Osteoblast (primary cell): ENCODE data around the gene AHSP. TPM values are rescaled to one million over a fixed set of nuclear protein-coding genes. Genes with fewer than 3 reads are reported as not detected.
A peak's percentile ranks its signal among the peaks of the same experiment; 100 is the strongest.
"Not testable (repeated sequence)": the region's sequence is repeated elsewhere in the genome, so short reads cannot be mapped to it uniquely, and the experiment has no call there.

Source experiments
- DNase-seq: peaks from one replicate; pipeline ENCODE4 v3.0.0; 2011; ENCODE audit warnings: low spot score, mixed read lengths; ENCODE audit not compliant: insufficient read length; ENCODE audit errors: missing footprints
- H2AFZ ChIP-seq: 2 replicates; pipeline ENCODE4 v1.6.0; 2011; ENCODE audit warnings: mild to moderate bottlenecking, low read length
- H3K27ac ChIP-seq: 2 replicates; pipeline ENCODE4 v1.5.1; 2011; ENCODE audit warnings: mild to moderate bottlenecking, low read depth, low read length, moderate library complexity
- H3K27me3 ChIP-seq: 2 replicates; pipeline ENCODE4 v1.6.0; 2012; ENCODE audit warnings: mild to moderate bottlenecking, control low read depth, inconsistent platforms, low read length, moderate library complexity; ENCODE audit not compliant: insufficient read depth
- H3K36me3 ChIP-seq: 2 replicates; pipeline ENCODE4 v1.5.1; 2011; ENCODE audit warnings: mild to moderate bottlenecking, low read length, control low read depth, moderate library complexity; ENCODE audit not compliant: insufficient read depth
- H3K4me1 ChIP-seq: 2 replicates; pipeline ENCODE4 v1.5.1; 2011; ENCODE audit warnings: mild to moderate bottlenecking, low read length, control low read depth, moderate library complexity; ENCODE audit not compliant: insufficient read depth
- H3K4me2 ChIP-seq: 2 replicates; pipeline ENCODE4 v1.6.0; 2011; ENCODE audit warnings: mild to moderate bottlenecking, low read length; ENCODE audit not compliant: insufficient read depth
- H3K4me3 ChIP-seq: fragments of 200-600 bp; sonication (generic); 3 replicates; pipeline ENCODE4 v1.5.1; 2012; ENCODE audit warnings: mild to moderate bottlenecking, low read length, inconsistent platforms; ENCODE audit not compliant: insufficient read depth
- H3K79me2 ChIP-seq: 2 replicates; pipeline ENCODE4 v1.6.0; 2012; ENCODE audit warnings: mild to moderate bottlenecking, low read length, control low read depth, inconsistent platforms; ENCODE audit not compliant: insufficient read depth
- H3K9me3 ChIP-seq: 2 replicates; pipeline ENCODE4 v1.5.1; 2011; ENCODE audit warnings: low read depth, low read length, control low read depth
- H4K20me1 ChIP-seq: 2 replicates; pipeline ENCODE4 v1.6.0; 2012; ENCODE audit warnings: mild to moderate bottlenecking, low read length, control low read depth; ENCODE audit not compliant: insufficient read depth
- total RNA-seq: library from RNA; depleted of rRNA; stranded (reverse); fragments of >200 nt; gene quantifications from 2 replicates; pipeline ENCODE4 v1.2.3, GENCODE V29; 2012
- TF ChIP-seq, protein P1 (sequence below): IDR thresholded peaks from 2 replicates; pipeline ENCODE4 v1.5.1; 2011; ENCODE audit warnings: mild to moderate bottlenecking, low read depth, low read length, moderate library complexity; ENCODE audit errors: extremely low read depth

AHSP gene
- total RNA-seq, 1 donor = not detected

DNA sequence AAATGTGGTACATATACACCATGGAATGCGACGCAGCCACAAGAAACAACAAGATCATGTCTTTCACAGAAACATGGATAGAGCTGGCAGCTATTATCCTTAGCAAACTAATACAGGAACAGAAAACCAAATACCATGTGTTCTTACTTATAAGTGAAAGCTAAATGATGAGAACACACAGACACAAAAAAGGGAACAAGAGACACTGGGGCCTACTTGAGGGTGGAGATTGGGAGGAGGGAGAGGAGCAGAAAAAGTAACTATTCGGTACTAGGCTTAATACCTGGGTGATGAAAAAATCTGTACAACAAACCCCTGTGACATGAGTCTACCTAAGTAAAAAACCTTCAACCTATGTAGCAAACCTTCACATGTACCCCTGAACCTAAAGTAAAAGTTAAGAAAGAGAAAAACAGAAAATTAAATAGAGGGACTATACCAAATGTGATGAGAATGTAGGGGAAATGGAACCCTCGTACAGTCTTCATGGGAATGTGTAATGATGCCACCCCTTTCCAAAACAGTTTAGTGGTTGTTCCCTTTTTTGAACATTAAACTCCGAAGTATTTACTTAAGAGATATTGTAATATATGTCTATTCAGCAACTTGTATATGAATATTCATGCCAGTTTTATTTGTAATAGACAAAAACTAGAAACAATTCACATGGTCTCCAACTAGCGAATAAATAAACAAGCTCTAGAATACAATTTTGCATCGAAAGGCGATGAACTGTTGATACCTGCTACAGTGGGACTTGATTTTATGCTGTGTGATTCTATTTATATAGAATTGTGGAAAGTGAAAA is 33.9 kb downstream of the AHSP start:
- TF ChIP-seq, protein P1, sequence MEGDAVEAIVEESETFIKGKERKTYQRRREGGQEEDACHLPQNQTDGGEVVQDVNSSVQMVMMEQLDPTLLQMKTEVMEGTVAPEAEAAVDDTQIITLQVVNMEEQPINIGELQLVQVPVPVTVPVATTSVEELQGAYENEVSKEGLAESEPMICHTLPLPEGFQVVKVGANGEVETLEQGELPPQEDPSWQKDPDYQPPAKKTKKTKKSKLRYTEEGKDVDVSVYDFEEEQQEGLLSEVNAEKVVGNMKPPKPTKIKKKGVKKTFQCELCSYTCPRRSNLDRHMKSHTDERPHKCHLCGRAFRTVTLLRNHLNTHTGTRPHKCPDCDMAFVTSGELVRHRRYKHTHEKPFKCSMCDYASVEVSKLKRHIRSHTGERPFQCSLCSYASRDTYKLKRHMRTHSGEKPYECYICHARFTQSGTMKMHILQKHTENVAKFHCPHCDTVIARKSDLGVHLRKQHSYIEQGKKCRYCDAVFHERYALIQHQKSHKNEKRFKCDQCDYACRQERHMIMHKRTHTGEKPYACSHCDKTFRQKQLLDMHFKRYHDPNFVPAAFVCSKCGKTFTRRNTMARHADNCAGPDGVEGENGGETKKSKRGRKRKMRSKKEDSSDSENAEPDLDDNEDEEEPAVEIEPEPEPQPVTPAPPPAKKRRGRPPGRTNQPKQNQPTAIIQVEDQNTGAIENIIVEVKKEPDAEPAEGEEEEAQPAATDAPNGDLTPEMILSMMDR = no peak
- no peak for DNase-seq
- no peaks in the 10 kb centered on the region for H3K79me2 ChIP-seq
- no peaks in the 10 kb centered on the region for H3K9me3 ChIP-seq
- no peaks in the 10 kb centered on the region for H3K4me1 ChIP-seq
- H3K36me3 ChIP-seq = no peaks in the 10 kb centered on the region
- H3K4me3 ChIP-seq = no peak overlapping the region
- no peaks in the 10 kb centered on the region for H3K27me3 ChIP-seq
- no peak overlapping the region for H3K4me2 ChIP-seq
- H4K20me1 ChIP-seq = no peaks in the 10 kb centered on the region
- H2AFZ ChIP-seq = no peak overlapping the region
- H3K27ac ChIP-seq = no peak overlapping the region

- Histone ChIP-seq H3K4me2 (peak overlapping the region; percentile 53), H2AFZ (peak overlapping the region; percentile 41)
- DNase-seq = no peak
Measured at GRCh38 chr16:31568577-31569359, 41.1 kb downstream of the AHSP start.

GRCh38 chr16:31569360-31569717 is 41.6 kb downstream of the AHSP start:
- no peaks in the 10 kb centered on the region for H3K4me1 ChIP-seq
- no peaks in the 10 kb centered on the region for H3K79me2 ChIP-seq
- H4K20me1 ChIP-seq = no peaks in the 10 kb centered on the region
- H3K4me2 ChIP-seq = no peak overlapping the region
- no peak overlapping the region for H3K27ac ChIP-seq
- H3K36me3 ChIP-seq = no peaks in the 10 kb centered on the region
- H2AFZ ChIP-seq = no peak overlapping the region
- H3K4me3 ChIP-seq = peak overlapping the region; percentile 35
- DNase-seq = peak; percentile 52
- H3K27me3 ChIP-seq = peaks cover 12% of the 10 kb centered on the region
- TF ChIP-seq, protein P1 = no peak
- no peaks in the 10 kb centered on the region for H3K9me3 ChIP-seq

More at GRCh38 chr16:31568577-31569359, 41.1 kb downstream of the AHSP start:
- peak overlapping the region; percentile 35 for H3K4me3 ChIP-seq
- TF ChIP-seq, protein P1 = no peak
- H4K20me1 ChIP-seq = no peaks in the 10 kb centered on the region
- H3K9me3 ChIP-seq = no peaks in the 10 kb centered on the region
- peaks cover 12% of the 10 kb centered on the region for H3K27me3 ChIP-seq
- no peak overlapping the region for H3K27ac ChIP-seq
- no peaks in the 10 kb centered on the region for H3K79me2 ChIP-seq
- H3K36me3 ChIP-seq = no peaks in the 10 kb centered on the region
- H3K4me1 ChIP-seq = no peaks in the 10 kb centered on the region

DNA sequence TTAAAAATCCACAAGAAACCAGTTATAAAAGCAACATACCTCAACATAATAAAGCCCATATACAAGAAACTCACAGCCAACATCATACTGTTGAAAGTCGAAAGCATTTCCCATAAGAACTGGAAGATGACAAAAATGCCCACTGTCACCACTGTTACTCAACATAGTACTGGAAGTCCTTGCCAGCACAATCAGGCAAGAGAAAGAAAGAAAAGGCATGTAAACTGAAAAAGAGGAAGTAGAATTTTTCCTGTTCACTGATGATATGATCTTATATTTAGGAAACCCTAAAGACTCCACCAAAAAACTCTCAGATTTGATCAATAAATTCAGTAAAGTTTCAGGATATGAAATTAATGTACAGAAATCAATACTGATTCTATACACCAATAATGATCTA is 45.1 kb downstream of the AHSP start:
- H4K20me1 ChIP-seq = no peaks in the 10 kb centered on the region
- TF ChIP-seq, protein P1 = no peak
- no peak for DNase-seq

DNA sequence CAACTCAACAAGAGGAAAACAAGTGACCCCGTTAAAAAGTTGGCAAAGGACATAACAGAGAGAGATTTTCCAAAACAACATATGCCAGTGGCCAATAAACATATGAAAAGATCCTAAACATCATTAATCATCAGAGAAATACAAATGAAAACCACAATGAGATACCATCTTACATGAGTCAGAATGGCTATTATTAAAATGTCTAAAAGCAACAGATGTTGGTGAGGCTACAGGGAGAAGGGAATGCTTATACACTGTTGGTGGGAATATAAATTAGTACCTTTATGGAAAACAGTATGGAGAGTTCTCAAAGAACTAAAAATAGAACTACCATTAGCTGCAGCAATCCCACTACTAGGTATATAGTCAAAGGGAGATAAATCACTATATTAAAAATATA is 46.5 kb downstream of the AHSP start:
- not testable (repeated sequence) for H3K4me3 ChIP-seq

More for the DNA sequence above, 45.1 kb downstream of the AHSP start:
- Histone ChIP-seq H3K9me3 (no peaks in the 10 kb centered on the region), H3K79me2 (no peaks in the 10 kb centered on the region), H3K4me2 (no peak overlapping the region), H2AFZ (no peak overlapping the region), H3K4me1 (no peaks in the 10 kb centered on the region), H3K4me3 (no peak overlapping the region), H3K36me3 (no peaks in the 10 kb centered on the region), H3K27me3 (peaks cover 12% of the 10 kb centered on the region), H3K27ac (no peak overlapping the region)

More for the DNA sequence above, 46.5 kb downstream of the AHSP start:
- H3K4me2 ChIP-seq, H3K79me2 ChIP-seq, H3K27me3 ChIP-seq, H3K36me3 ChIP-seq, H4K20me1 ChIP-seq, H3K4me1 ChIP-seq, H2AFZ ChIP-seq, H3K9me3 ChIP-seq, H3K27ac ChIP-seq, DNase-seq: not testable (repeated sequence)
